HEK293 (cell line): ENCODE measurements around the gene RASGRP3.
A peak's percentile ranks its signal among the peaks of the same experiment; 100 is the strongest.
"Not testable (repeated sequence)": the region's sequence is repeated elsewhere in the genome, so short reads cannot be mapped to it uniquely, and the experiment has no call there.

ENCODE experiments used
- CTCF ChIA-PET: fragments of 350-600 bp; formaldehyde crosslinking; extraction: SDS; loops from one replicate; lab custom pipeline; 2021; ENCODE audit warnings: antibody characterized with exemption; lab: Yijun Ruan, JAX
- POLR2A ChIA-PET: fragments of 300-600 bp; formaldehyde crosslinking; extraction: SDS; loops from one replicate; lab custom pipeline; 2020; ENCODE audit warnings: antibody characterized with exemption, inconsistent platforms; lab: Yijun Ruan, JAX
- H3K27ac ChIP-seq: fragments of 200-500 bp; sonication (Bioruptor generic); 2 replicates; pipeline ENCODE4 v1.5.1; 2014; ENCODE audit warnings: low read depth, low read length, control low read depth, inconsistent platforms; ENCODE audit errors: extremely low read depth
- H3K36me3 ChIP-seq, 2 experiments: fragments of 200-500 bp in 1 of 2; sonication (Bioruptor generic) in 1 of 2; 1 replicate in 1 of 2; 2 replicates in 1 of 2; pipeline ENCODE4 v1.5.1; 2014 to 2017; ENCODE audit warnings: inconsistent platforms in 2 of 2, low read length in 2 of 2; ENCODE audit not compliant: control insufficient read depth in 2 of 2, insufficient read depth in 1 of 2
- H3K4me1 ChIP-seq: fragments of 200-500 bp; sonication (Bioruptor generic); 2 replicates; pipeline ENCODE4 v1.5.1; 2014; ENCODE audit warnings: mild to moderate bottlenecking, low read length, inconsistent platforms; ENCODE audit not compliant: control insufficient read depth, insufficient read depth
- H3K4me3 ChIP-seq: 2 replicates; pipeline ENCODE4 v1.5.1; 2011; ENCODE audit warnings: low read depth, mild to moderate bottlenecking, control low read depth, low read length, moderate library complexity
- H3K9me3 ChIP-seq: fragments of 200-500 bp; sonication (Bioruptor generic); 2 replicates; pipeline ENCODE4 v1.5.1; 2014; ENCODE audit warnings: low read depth, low read length, inconsistent platforms; ENCODE audit not compliant: control insufficient read depth, insufficient read depth
- MEIS1 ChIP-seq: sonication (generic); formaldehyde crosslinking; IDR thresholded peaks from 2 replicates; pipeline ENCODE4 v1.8.1; 2022; ENCODE audit warnings: missing genetic modification reagents, mild to moderate bottlenecking, borderline replicate concordance
- RBAK ChIP-seq: fragments of 450-650 bp; formaldehyde crosslinking; IDR thresholded peaks from 2 replicates; pipeline ENCODE4 v1.5.1; 2016; ENCODE audit warnings: missing biosample characterization, missing genetic modification characterization
- SALL2 ChIP-seq: fragments of 450-650 bp; formaldehyde crosslinking; IDR thresholded peaks from 2 replicates; pipeline ENCODE4 v1.5.0; 2017; ENCODE audit warnings: missing biosample characterization, mild to moderate bottlenecking, missing genetic modification characterization, borderline replicate concordance
- SCRT2 ChIP-seq: fragments of 450-650 bp; formaldehyde crosslinking; IDR thresholded peaks from 2 replicates; pipeline ENCODE4 v1.5.1; 2016; ENCODE audit warnings: missing biosample characterization, missing genetic modification characterization
- TCF7L2 ChIP-seq: IDR thresholded peaks from 2 replicates; pipeline ENCODE4 v1.6.1; 2011; ENCODE audit warnings: low read depth, mild to moderate bottlenecking, inconsistent platforms, low read length, moderate library complexity, borderline replicate concordance
- YY1 ChIP-seq: fragments of 450-650 bp; formaldehyde crosslinking; IDR thresholded peaks from 2 replicates; pipeline ENCODE4 v1.5.1; 2018; ENCODE audit warnings: missing biosample characterization, missing genetic modification characterization
- ZBTB21 ChIP-seq: fragments of 450-650 bp; formaldehyde crosslinking; IDR thresholded peaks from 2 replicates; pipeline ENCODE4 v1.5.1; 2017; ENCODE audit warnings: missing biosample characterization, missing genetic modification characterization
- ZNF112 ChIP-seq: fragments of 450-650 bp; formaldehyde crosslinking; IDR thresholded peaks from 2 replicates; pipeline ENCODE4 v1.5.0; 2017; ENCODE audit warnings: missing biosample characterization, missing genetic modification characterization
- ZNF114 ChIP-seq: fragments of 450-650 bp; formaldehyde crosslinking; IDR thresholded peaks from 2 replicates; pipeline ENCODE4 v1.5.0; 2017; ENCODE audit warnings: missing biosample characterization, missing genetic modification characterization
- ZNF121 ChIP-seq: fragments of 450-650 bp; formaldehyde crosslinking; IDR thresholded peaks from 2 replicates; pipeline ENCODE4 v1.5.1; 2016; ENCODE audit warnings: missing biosample characterization, missing genetic modification characterization
- ZNF133 ChIP-seq: fragments of 450-650 bp; formaldehyde crosslinking; IDR thresholded peaks from 2 replicates; pipeline ENCODE4 v1.5.1; 2016; ENCODE audit warnings: missing biosample characterization, missing genetic modification characterization
- ZNF155 ChIP-seq: fragments of 450-650 bp; formaldehyde crosslinking; IDR thresholded peaks from 2 replicates; pipeline ENCODE4 v1.5.1; 2016; ENCODE audit warnings: missing biosample characterization, missing genetic modification characterization
- ZNF169 ChIP-seq: fragments of 450-650 bp; formaldehyde crosslinking; IDR thresholded peaks from 2 replicates; pipeline ENCODE4 v1.5.1; 2016; ENCODE audit warnings: missing biosample characterization, missing genetic modification characterization
- ZNF214 ChIP-seq: fragments of 450-650 bp; formaldehyde crosslinking; IDR thresholded peaks from 2 replicates; pipeline ENCODE4 v1.5.1; 2017; ENCODE audit warnings: missing biosample characterization, mild to moderate bottlenecking, missing genetic modification characterization, borderline replicate concordance
- ZNF24 ChIP-seq: fragments of 450-650 bp; formaldehyde crosslinking; IDR thresholded peaks from 2 replicates; pipeline ENCODE4 v1.5.1; 2016; ENCODE audit warnings: missing biosample characterization, missing genetic modification characterization
- ZNF292 ChIP-seq: fragments of 450-650 bp; formaldehyde crosslinking; IDR thresholded peaks from 2 replicates; pipeline ENCODE4 v1.5.1; 2016; ENCODE audit warnings: low read depth, missing biosample characterization, missing genetic modification characterization, borderline replicate concordance
- ZNF311 ChIP-seq: fragments of 450-650 bp; formaldehyde crosslinking; IDR thresholded peaks from 2 replicates; pipeline ENCODE4 v1.5.1; 2017; ENCODE audit warnings: missing biosample characterization, missing genetic modification characterization, borderline replicate concordance
- ZNF335 ChIP-seq: fragments of 450-650 bp; formaldehyde crosslinking; conservative IDR thresholded peaks from 2 replicates; pipeline ENCODE4 v1.5.1; 2016; ENCODE audit warnings: missing biosample characterization, missing genetic modification characterization
- ZNF549 ChIP-seq: fragments of 450-650 bp; IDR thresholded peaks from 2 replicates; pipeline ENCODE4 v1.5.1; 2018; ENCODE audit warnings: missing biosample characterization, missing genetic modification characterization, mild to moderate bottlenecking, inconsistent platforms, moderate library complexity
- ZNF658 ChIP-seq: fragments of 450-650 bp; formaldehyde crosslinking; IDR thresholded peaks from 2 replicates; pipeline ENCODE4; 2016; ENCODE audit warnings: missing biosample characterization, missing genetic modification characterization
- ZNF747 ChIP-seq: fragments of 450-650 bp; formaldehyde crosslinking; IDR thresholded peaks from 2 replicates; pipeline ENCODE4 v1.5.1; 2016; ENCODE audit warnings: missing biosample characterization, missing genetic modification characterization
- ZNF837 ChIP-seq: fragments of 450-650 bp; formaldehyde crosslinking; IDR thresholded peaks from 2 replicates; pipeline ENCODE4 v1.5.1; 2016; ENCODE audit warnings: missing biosample characterization, missing genetic modification characterization
- ZSCAN30 ChIP-seq: fragments of 450-650 bp; IDR thresholded peaks from 2 replicates; pipeline ENCODE4 v1.5.1; 2018; ENCODE audit warnings: missing biosample characterization, mild to moderate bottlenecking, missing genetic modification characterization, moderate library complexity
- TF ChIP-seq, protein P1 (sequence below): fragments of 450-650 bp; formaldehyde crosslinking; IDR thresholded peaks from 2 replicates; pipeline ENCODE4 v1.5.1; 2016; ENCODE audit warnings: missing biosample characterization, missing genetic modification characterization
- TF ChIP-seq, protein P2 (sequence below): fragments of 450-650 bp; formaldehyde crosslinking; IDR thresholded peaks from 2 replicates; pipeline ENCODE4 v1.5.1; 2016; ENCODE audit warnings: missing biosample characterization, missing genetic modification characterization
- TF ChIP-seq, protein P3 (sequence below): fragments of 450-650 bp; formaldehyde crosslinking; optimal IDR thresholded peaks from 2 replicates; pipeline ENCODE3; 2016; ENCODE audit warnings: missing biosample characterization, mild to moderate bottlenecking, missing genetic modification characterization
- TF ChIP-seq, protein P4 (sequence below): fragments of 450-650 bp; formaldehyde crosslinking; IDR thresholded peaks from 2 replicates; pipeline ENCODE4 v1.5.1; 2016; ENCODE audit warnings: missing biosample characterization, missing genetic modification characterization
- TF ChIP-seq, protein P5 (sequence below): fragments of 450-650 bp; formaldehyde crosslinking; IDR thresholded peaks from 2 replicates; pipeline ENCODE4 v1.5.1; 2017; ENCODE audit warnings: missing biosample characterization, missing genetic modification characterization

RASGRP3 gene

DNA sequence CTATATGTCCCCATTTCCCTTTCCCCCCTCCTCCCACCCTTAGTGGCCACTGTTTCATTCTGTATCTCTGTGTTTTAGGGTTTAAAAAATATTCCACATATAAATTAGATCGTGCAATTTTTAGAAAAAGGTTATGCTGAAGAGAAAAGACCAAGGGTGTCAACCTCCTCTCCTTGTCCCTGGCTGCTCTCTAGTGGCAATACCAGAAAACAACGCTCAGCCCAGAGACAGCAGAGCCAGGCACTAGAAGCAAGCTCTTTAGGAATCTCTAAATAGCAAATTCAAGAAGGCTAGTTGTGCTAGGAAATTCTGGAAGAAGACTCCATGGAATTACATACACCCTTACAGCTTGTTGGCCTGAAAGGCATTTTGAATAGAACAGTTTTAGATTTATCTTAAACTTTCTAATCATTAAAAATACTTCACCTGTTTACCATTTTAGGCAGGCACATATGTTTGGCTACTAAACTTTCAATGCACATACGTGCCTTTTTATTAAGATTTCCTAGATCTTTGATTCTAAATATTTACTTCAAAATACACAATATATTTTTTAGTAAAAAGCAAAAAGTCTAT is 35.1 kb upstream of the RASGRP3 start (continued):
- TF ChIP-seq ZNF311 (tag by site-specific recombination) (no peak), ZNF133 (no peak), ZNF292 (tag by site-specific recombination) (no peak), ZNF549 (tag by site-specific recombination) (no peak), RBAK (tag by site-specific recombination) (no peak), ZNF214 (tag by site-specific recombination) (no peak), ZNF24 (tag by site-specific recombination) (no peak), ZNF169 (tag by site-specific recombination) (no peak), MEIS1 (CRISPR knock-in tag) (no peak), ZNF658 (no peak), ZSCAN30 (no peak), SALL2 (tag by site-specific recombination) (no peak), YY1 (no peak), ZNF112 (tag by site-specific recombination) (no peak), ZNF335 (tag by site-specific recombination) (peak; percentile 73)
- TF ChIP-seq, protein P1, sequence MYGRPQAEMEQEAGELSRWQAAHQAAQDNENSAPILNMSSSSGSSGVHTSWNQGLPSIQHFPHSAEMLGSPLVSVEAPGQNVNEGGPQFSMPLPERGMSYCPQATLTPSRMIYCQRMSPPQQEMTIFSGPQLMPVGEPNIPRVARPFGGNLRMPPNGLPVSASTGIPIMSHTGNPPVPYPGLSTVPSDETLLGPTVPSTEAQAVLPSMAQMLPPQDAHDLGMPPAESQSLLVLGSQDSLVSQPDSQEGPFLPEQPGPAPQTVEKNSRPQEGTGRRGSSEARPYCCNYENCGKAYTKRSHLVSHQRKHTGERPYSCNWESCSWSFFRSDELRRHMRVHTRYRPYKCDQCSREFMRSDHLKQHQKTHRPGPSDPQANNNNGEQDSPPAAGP (tag by site-specific recombination): no peak
- TF ChIP-seq, protein P2, sequence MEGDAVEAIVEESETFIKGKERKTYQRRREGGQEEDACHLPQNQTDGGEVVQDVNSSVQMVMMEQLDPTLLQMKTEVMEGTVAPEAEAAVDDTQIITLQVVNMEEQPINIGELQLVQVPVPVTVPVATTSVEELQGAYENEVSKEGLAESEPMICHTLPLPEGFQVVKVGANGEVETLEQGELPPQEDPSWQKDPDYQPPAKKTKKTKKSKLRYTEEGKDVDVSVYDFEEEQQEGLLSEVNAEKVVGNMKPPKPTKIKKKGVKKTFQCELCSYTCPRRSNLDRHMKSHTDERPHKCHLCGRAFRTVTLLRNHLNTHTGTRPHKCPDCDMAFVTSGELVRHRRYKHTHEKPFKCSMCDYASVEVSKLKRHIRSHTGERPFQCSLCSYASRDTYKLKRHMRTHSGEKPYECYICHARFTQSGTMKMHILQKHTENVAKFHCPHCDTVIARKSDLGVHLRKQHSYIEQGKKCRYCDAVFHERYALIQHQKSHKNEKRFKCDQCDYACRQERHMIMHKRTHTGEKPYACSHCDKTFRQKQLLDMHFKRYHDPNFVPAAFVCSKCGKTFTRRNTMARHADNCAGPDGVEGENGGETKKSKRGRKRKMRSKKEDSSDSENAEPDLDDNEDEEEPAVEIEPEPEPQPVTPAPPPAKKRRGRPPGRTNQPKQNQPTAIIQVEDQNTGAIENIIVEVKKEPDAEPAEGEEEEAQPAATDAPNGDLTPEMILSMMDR (tag by site-specific recombination): peak; percentile 52; the same call in 1 of the 2 replicates

DNA sequence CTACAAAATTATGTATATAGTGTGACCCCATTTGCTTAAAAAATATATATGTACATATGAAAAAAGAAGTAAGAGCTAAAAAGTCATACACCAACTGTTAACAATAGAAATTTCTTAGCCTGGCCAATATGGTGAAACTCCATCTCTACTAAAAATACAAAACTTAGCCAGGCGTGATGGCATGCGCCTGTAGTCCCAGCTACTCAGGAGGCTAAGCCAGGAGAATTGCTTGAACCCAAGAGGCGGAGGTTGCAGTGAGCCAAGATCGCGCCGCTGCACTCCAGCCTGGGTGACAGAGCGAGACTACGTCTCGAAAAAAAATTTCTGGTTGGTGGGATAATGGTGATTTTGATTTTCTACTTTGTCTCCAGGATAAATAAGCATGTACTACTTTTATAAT is 34.4 kb upstream of the RASGRP3 start:
- H3K9me3 ChIP-seq, POLR2A ChIA-PET: not testable (repeated sequence)
- CTCF ChIA-PET: interaction anchor here (0.6 to 2.0 kb wide), 10 partner anchors 8 to 669 kb away, joined by 3 to 21 read pairs (median 4); no protein-coding TSS in a partner anchor

DNA sequence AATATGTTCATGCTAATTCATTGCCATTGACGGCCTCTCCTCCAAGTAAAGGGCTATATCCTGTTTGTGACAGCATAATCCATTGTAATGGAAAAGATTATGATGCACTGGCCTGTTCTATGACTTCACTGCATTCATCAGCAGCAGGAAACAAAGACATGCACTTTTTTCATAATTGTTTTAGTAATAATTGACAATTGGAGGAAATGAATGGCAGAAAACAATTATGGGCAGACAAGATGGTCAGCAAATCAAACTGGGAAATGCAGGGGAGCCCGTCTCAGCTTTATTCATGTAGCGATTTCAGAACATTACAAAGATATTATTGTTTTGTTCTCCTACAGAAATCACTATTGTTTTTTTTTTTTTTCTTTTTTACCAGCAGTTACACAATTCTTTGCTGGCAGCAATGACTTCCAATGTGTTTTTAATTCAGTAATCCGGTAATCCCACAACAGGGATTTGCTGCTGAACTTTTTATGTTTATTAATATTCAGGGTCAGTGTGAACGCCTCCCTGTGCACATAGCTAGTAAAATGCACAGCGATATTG is 33.8 kb upstream of the RASGRP3 start:
- H3K4me1 ChIP-seq: no peaks in the 10 kb centered on the region
- ChIA-PET CTCF (interaction anchor here (0.7 to 1.4 kb wide), 2 partner anchors 30 to 349 kb away, joined by 3 to 4 read pairs; no protein-coding TSS in a partner anchor), POLR2A (no interaction called here)
- no peak overlapping the region for H3K27ac ChIP-seq
- no peaks in the 10 kb centered on the region for H3K9me3 ChIP-seq
- no peaks in the 10 kb centered on the region for H3K36me3 ChIP-seq
- TF ChIP-seq SCRT2 (no peak), TCF7L2 (no peak), SALL2 (tag by site-specific recombination) (no peak), ZNF121 (tag by site-specific recombination) (no peak), ZNF837 (tag by site-specific recombination) (no peak), ZNF292 (tag by site-specific recombination) (no peak), ZNF747 (tag by site-specific recombination) (no peak), ZNF155 (tag by site-specific recombination) (no peak), ZBTB21 (tag by site-specific recombination) (no peak), ZNF114 (tag by site-specific recombination) (no peak)
- TF ChIP-seq, protein P3, sequence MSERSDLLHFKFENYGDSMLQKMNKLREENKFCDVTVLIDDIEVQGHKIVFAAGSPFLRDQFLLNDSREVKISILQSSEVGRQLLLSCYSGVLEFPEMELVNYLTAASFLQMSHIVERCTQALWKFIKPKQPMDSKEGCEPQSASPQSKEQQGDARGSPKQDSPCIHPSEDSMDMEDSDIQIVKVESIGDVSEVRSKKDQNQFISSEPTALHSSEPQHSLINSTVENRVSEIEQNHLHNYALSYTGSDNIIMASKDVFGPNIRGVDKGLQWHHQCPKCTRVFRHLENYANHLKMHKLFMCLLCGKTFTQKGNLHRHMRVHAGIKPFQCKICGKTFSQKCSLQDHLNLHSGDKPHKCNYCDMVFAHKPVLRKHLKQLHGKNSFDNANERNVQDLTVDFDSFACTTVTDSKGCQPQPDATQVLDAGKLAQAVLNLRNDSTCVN (tag by site-specific recombination): no peak
- TF ChIP-seq, protein P4, sequence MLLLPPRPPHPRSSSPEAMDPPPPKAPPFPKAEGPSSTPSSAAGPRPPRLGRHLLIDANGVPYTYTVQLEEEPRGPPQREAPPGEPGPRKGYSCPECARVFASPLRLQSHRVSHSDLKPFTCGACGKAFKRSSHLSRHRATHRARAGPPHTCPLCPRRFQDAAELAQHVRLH (tag by site-specific recombination): no peak
- TF ChIP-seq, protein P5, sequence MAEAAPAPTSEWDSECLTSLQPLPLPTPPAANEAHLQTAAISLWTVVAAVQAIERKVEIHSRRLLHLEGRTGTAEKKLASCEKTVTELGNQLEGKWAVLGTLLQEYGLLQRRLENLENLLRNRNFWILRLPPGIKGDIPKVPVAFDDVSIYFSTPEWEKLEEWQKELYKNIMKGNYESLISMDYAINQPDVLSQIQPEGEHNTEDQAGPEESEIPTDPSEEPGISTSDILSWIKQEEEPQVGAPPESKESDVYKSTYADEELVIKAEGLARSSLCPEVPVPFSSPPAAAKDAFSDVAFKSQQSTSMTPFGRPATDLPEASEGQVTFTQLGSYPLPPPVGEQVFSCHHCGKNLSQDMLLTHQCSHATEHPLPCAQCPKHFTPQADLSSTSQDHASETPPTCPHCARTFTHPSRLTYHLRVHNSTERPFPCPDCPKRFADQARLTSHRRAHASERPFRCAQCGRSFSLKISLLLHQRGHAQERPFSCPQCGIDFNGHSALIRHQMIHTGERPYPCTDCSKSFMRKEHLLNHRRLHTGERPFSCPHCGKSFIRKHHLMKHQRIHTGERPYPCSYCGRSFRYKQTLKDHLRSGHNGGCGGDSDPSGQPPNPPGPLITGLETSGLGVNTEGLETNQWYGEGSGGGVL: no peak
- no peak overlapping the region for H3K4me3 ChIP-seq

More for the DNA sequence above, 34.4 kb upstream of the RASGRP3 start:
- not testable (repeated sequence) for H3K27ac ChIP-seq, H3K4me1 ChIP-seq, H3K4me3 ChIP-seq, H3K36me3 ChIP-seq
